DMS53 (cell line): Measurements from ENCODE around the gene KRT26.
"Not testable (repeated sequence)": the region's sequence is repeated elsewhere in the genome, so short reads cannot be mapped to it uniquely, and the experiment has no call there.

ENCODE experiments used
- DNase-seq: peaks from one replicate; lab custom pipeline; 2025; lab: John Stamatoyannopoulos, UW

The KRT26 gene, protein sequence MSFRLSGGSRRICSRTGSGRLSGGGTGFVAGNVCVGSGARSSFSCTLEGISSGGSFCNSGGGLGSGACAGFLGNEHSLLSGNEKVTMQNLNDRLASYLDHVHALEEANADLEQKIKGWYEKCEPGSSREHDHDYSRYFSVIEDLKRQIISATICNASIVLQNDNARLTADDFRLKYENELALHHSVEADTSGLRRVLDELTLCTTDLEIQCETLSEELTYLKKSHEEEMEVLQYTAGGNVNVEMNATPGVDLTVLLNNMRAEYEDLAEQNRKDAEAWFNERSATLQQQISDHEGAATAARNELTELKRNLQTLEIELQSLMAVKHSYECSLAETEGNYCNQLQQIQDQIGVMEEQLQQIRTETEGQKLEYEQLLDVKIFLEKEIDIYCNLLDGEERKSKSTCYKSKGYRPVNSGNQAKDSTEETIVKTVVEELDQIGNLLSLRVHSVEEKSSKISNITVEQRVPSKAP

GRCh38 chr17:40772101-40772500 is at the start of gene KRT26:
TSS of gene KRT26 (minus strand) at chr17:40772201. CDS start at chr17:40772113, 88 bp downstream.
- DNase-seq: no peak

- DNase-seq: no peak
Measured at GRCh38 chr17:40821536-40821935, 49.5 kb upstream of the KRT26 start.

GRCh38 chr17:40820228-40820838 is 48.3 kb upstream of the KRT26 start:
- DNase-seq: no peak

DNA sequence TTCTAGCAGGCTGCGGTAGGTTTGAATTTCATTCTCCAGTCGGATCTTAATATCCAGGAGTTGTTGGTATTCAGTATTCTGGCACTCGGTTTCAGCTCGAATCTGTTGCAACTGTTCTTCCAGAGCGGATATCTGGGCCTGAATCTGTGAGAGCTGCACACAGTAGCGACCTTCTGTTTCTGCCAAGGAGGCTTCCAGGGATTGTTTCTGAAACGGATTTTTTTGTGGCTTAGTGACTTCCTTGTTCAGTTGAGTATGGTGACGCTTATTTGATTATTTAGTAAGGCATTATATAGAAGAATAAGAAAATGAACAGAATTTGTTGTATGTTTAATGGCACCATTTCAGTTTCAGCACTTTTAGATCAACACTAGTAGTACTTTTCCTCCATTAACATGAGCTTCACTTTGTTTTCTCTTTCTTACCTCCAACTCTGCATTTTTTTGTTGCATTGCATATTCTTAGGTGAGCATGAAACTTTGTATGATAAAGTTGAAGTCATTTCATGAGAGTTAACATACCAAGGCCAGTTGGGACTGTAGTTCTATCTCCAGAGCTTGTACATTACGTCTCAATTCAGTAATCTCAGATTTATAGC is 47.6 kb upstream of the KRT26 start:
- no peak for DNase-seq

DNA sequence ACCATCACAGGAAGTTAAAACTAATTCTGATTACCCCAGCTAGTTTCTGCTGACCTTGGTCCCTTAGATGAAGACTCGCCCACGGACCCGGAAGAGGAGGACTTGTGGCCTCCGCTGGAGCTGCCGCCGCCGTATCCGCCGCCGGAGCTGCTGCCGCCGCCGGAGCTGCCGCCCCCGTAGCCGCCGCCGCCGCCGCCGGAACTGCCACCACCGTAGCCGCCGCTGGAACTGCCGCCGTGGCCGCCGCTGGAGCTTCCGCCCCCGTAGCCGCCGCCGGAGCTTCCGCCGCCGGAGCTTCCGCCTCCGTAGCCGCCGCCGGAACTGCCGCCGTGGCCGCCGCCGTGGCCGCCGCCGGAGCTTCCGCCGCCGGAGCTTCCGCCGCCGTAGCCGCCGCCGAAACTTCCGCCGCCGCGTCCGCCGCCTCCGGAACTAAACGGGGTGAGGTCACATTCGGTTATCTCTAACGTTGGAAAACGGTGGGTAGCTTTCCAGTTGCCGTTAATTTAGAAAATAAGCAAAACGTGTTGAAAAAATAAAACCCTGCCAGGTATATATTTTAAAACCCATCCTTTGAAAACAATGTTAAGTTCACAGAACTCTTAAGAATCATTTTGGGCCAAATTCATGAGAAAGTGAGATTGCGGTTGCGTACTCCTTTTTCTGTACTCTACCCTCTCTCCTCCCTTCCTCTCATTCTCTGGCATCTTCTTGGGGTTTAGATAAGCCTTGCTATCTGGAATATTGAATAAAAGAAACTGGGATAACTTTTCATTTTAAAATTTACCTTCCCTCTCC is 46.9 kb upstream of the KRT26 start:
- DNase-seq: peak; percentile 88

- DNase-seq: no peak
Measured at GRCh38 chr17:40818343-40818732, 46.3 kb upstream of the KRT26 start.

- no peak for DNase-seq
Measured at GRCh38 chr17:40817103-40817682, 45.2 kb upstream of the KRT26 start.

DNA sequence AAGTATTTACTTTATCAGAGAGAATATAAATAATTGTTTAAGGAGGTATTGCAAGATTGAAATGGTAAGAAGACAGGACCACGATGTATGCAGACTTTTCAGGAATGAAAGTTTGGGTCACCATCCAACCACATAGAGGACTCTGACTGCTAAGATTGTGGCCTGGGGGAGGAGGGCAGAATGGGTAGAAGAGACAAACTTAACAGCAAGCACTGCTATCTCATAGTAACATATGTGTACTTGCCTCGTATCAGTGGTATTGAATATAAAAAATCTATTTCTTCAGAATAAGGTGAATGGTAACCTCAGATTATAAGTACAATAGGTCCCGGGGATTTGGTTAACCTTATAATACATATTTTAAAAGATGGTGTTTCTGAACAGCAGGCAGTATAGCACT is 44.6 kb upstream of the KRT26 start:
- no peak for DNase-seq

- no peak for DNase-seq
Measured at GRCh38 chr17:40815381-40815780, 43.4 kb upstream of the KRT26 start.

DNA sequence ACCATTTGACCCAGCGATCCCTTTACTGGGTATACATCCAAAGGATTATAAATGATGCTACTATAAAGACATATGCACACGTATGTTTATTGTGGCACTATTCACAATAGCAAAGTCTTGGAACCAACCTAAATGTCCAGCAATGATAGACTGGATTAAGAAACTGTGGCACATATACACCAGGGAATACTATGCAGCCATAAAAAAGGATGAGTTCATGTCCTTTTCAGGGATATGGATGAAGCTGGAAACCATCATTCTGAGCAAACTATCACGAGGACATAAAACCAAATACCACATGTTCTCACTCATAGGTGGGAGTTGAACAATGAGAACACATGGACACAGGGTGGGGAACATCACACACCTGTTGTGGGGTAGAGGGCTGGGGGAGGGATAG is 42.7 kb upstream of the KRT26 start:
- DNase-seq: not testable (repeated sequence)

DNA sequence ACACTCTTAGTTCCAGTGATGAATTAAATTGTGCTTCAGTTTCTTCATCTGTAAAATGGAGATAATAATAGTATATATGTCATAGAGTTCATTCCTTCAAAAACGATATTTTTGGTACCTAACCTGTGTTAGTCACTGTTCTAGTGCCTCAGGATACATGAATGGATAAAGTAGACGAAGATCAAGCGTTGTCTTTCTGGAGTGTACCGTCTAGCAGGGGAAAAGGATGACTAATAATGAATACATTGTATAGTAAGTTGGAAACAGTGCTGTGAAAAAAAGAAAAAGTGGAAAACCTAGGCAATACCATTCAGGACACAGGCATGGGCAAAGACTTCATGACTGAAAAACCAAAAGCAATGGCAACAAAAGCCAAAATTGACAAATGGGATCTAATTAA is 41.8 kb upstream of the KRT26 start:
- DNase-seq: no peak

- DNase-seq: no peak
Measured at GRCh38 chr17:40812639-40813038, 40.6 kb upstream of the KRT26 start.

GRCh38 chr17:40810494-40810893 is 38.5 kb upstream of the KRT26 start:
- no peak for DNase-seq

DNA sequence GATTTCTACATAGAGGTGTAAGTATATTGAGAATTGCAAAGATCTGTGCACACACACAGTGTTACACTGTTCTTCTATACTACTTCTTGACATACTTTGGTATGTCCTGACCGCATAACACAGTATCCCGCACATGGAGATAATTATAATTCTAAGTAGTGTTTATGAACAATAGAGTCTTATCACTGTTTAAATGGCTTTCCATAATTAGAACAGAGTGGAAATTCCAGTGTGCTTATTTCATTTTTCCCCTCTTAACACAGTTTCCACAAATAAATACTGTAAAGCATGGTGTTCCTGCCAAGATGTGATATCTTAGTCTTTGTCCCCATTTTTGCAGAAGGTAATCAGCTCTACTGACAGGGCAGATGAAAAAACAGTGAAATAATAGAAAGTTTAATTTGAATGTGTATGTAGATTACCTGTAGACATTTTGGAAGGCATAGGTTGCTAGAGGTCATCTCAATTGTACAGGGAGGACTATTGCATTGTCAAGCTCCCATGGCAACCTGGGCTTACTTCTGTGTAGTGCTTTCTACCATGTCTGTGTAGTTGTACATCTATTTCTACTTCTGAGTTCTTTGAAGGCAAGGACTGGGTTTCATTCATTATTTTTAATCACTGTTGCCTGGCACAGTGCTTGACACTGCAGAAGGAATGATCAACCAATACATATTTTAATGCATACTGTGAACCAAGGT is 37.9 kb upstream of the KRT26 start:
- no peak for DNase-seq

DNA sequence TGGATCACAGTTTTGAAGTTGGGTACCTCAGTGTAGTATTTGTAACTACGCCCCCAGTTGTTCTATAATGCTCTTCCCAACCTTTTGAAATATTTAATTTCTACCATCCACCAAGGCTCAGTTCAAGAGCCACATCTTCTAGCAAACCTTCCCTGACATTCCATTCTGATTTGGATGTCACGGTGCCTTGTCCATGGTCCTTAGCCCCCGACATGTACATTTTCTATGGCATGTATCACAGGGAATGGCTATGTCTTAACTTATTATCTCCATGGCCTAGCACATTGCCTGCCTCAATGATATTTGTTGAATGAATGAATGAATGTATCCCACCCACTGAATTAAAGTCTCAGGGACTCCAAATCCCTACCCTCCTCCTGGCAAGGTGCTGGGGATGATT is 34.1 kb upstream of the KRT26 start:
- DNase-seq: no peak

DNA sequence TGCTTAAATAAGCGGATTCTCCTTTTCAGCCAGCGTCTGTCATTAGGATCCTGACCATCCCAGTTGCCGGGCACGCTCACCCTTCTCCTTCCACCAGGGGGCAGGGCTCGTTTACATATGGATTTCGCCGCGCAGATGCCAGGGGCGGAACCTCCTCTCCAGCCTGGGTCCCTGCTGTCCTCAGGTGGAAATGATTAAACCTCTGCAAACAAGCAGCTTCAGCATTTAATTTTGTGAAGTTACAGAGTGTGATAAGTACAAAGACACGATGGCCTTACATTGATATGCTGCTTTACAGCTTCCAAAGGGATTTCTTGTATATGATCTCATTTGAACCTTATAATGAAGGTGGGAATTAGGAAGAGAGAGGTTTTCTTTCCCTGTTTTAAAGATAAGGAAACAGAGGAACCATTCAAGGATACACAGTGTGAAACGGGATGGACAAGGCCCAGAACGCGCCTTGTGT is 31.6 kb upstream of the KRT26 start:
- DNase-seq: peak; percentile 89

DNA sequence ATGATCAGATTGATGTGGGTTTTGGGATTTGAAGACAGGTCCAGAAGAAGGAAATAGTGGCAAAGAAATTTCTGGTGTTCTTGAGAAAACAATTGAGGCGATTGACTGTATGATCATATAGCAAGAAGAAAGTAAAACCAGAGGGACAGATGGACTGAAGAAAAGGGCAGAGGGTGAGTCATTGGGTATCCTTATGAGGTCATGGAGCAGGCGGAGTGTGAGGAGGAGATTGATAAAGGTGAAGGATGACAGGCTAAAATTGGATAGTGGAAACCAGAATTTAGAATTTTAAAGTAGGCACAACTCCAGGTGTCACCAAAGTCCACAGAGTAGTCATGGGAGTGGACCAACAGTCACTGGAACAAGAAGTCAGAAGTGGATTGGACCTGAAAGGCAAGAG is 29.2 kb upstream of the KRT26 start:
- no peak for DNase-seq

DNA sequence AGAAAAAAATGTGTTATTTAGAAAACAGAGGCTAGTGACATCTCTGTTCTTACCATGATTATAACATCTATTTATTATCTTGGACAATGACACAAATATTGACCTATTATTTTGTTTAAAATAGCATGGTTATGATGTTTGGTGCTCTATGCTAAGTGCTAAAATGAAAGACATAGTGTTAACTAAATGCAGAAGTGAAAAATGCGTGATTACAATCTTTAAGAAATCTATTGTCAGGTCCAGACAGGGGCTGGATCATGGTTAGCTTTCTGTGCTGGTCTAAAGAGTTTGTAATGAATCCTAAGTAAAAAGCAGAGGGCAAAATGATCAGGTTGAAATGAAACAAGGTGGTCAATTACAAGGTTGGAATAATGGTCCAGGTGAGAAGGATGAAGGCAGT is 28.4 kb upstream of the KRT26 start:
- no peak for DNase-seq

DNA sequence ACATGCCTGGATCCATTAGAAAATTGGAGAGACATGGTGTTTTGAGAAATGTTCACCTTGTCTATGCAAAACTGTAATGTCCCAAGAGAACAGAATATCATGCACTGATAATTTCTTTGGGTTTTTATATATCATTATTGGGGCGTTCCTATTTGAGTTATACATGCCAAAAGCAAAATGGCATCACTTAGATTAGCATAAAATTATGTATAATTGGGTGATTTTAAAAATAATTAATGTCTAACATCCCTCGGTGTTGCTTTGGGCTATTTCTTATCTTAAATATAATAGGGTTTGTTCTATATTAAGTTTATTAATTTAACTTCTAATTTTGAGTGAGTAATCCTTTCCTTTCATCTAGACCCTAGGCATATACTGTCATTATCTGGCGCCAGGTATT is 27.9 kb upstream of the KRT26 start, which contains the start of gene KRT28:
Gene KRT28 (minus strand): TSS at position 101 of the 400 bp plus-strand sequence. CDS start 66 bp downstream, at position 35.
- DNase-seq: no peak

DNA sequence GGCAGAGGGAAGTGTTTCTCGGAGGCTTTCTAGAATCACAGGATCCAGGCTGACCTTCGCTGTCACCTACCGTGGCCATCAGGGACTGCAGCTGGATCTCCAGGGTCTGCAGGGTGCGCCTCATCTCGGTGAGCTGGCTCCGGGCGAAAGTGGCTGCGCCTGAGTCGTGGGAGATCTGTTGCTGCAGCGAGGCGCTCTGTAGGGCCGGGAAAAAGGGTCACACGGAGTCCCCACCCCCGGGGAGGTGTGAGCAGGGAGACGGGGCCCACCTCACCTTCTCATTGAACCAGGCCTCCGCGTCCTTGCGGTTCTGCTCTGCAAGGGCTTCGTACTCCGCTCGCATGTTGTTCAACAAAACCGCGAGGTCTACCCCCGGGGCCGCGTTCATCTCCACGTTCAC is 24.8 kb upstream of the KRT26 start:
- DNase-seq: no peak

DNA sequence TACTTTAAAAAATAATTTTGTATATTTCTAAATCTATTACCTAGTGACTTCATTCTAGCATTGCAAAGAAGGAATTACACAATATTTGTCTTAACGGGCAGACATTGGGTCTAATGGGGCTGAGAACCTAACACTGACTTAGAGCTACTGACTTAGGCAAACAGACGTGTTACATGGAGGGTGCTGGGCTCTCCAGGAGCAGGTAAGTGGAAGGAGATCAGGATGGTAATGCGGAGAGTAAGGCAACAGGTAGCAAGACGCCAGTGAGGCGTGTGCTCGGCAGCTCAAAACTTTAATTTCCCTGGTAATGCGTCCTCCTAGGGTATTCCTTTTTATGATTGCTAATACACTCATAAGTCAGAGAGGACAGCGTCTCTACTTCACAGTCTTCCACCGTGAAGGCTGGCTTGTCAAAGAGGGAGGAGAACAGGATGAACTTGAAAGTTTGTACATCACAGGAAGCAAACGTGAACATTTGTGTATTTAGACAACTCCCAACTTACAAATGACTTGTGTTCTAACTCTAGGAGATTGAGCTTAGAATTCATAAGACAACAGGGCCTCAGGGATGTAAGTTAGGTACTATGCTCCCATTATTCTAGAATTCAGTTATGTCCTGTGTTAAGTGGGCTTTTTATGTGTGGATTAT is 23.1 kb upstream of the KRT26 start:
- no peak for DNase-seq
